ENCODE data around the gene LRRC34.

- TF ChIP-seq OSR1 (CRISPR knock-in tag; IDR thresholded peaks at IDR 0.05) (no peak), PPARA (CRISPR knock-in tag; IDR thresholded peaks at IDR 0.05; ENCODE audit: borderline replicate concordance) (no peak), ZFP30 (CRISPR knock-in tag; IDR thresholded peaks at IDR 0.05) (no peak), CSDC2 (CRISPR knock-in tag; IDR thresholded peaks at IDR 0.05) (no peak)
Observed at GRCh38 chr3:169861871-169862270, 49.2 kb upstream of the LRRC34 start.

Measured in SK-N-SH treated with all-trans-retinoic acid at 6 μM for 48 hours (cell line).